HepG2 (cell line): ENCODE measurements around the gene SAP130. TPM values are rescaled to one million over a fixed set of nuclear protein-coding genes. Genes with fewer than 3 reads are reported as not detected.
"Not testable (repeated sequence)": the region's sequence is repeated elsewhere in the genome, so short reads cannot be mapped to it uniquely, and the experiment has no call there.

Source experiments
- ATAC-seq: fragments of 200-7000 bp; cut with Tn5 transposase; 3 replicates; pipeline ENCODE4 v1.9.1; 2020; ENCODE audit warnings: mild to moderate bottlenecking, moderate library complexity
- BruUV-seq: library from RNA; stranded (reverse); fragments of 400-500 nt; replicated peaks from 2 replicates; lab custom pipeline; 2021; lab: Mats Ljungman, UMichigan
- CTCF ChIA-PET: fragments of 300-600 bp; formaldehyde crosslinking; extraction: SDS; loops from one replicate; lab custom pipeline; 2021; ENCODE audit warnings: low total read pairs, inconsistent platforms, low intra/inter-chr PET ratio; lab: Yijun Ruan, JAX
- POLR2A ChIA-PET: fragments of 350-600 bp; sonication (Branson Sonifier 250); formaldehyde crosslinking; loops from one replicate; lab custom pipeline; 2020; ENCODE audit warnings: antibody characterized with exemption, inconsistent platforms; lab: Yijun Ruan, JAX
- DNase-seq: peaks from one replicate; pipeline ENCODE4 v3.0.0-alpha.2; 2015; ENCODE audit warnings: low spot score
- FAIRE-seq: peaks from 3 replicates; lab custom pipeline; 2011; peaks lifted over from hg19 to GRCh38; lab: Jason Lieb, UNC
- H2AFZ ChIP-seq: one replicate; pipeline ENCODE4 v1.6.1; 2011; ENCODE audit warnings: low read length, inconsistent platforms
- H3K27ac ChIP-seq: fragments of 300-600 bp; 3 replicates; pipeline ENCODE4 v1.8.0; 2011; ENCODE audit warnings: mixed run types, mild to moderate bottlenecking, mixed read lengths, low read length, inconsistent platforms; ENCODE audit not compliant: insufficient read depth; ENCODE audit errors: extremely low read length
- H3K27me3 ChIP-seq, 2 experiments: fragments of 200-600 bp in 1 of 2; 2 replicates in 1 of 2; 3 replicates in 1 of 2; pipeline versions ENCODE4 v1.6.0 to v1.8.0; 2011; ENCODE audit warnings: low read length in 2 of 2, mild to moderate bottlenecking in 2 of 2, moderate library complexity in 2 of 2, inconsistent platforms in 1 of 2; ENCODE audit not compliant: insufficient read depth in 2 of 2, control insufficient read depth in 1 of 2
- H3K36me3 ChIP-seq, 2 experiments: fragments of 200-600 bp in 1 of 2; replicated peaks in 1 of 2; 2 replicates in 1 of 2; 3 replicates in 1 of 2; pipeline versions ENCODE4 v1.5.1 to v1.8.0; 2011; ENCODE audit warnings: low read length in 2 of 2, inconsistent platforms in 1 of 2; ENCODE audit not compliant: insufficient read depth in 2 of 2, control insufficient read depth in 1 of 2
- H3K4me1 ChIP-seq: 2 replicates; pipeline ENCODE4 v1.5.1; 2012; ENCODE audit warnings: low read length, inconsistent platforms; ENCODE audit not compliant: insufficient read depth
- H3K4me2 ChIP-seq: 2 replicates; pipeline ENCODE4 v1.6.0; 2011; ENCODE audit warnings: low read depth, low read length, inconsistent platforms
- H3K4me3 ChIP-seq, 3 experiments: fragments of 200-600 bp in 1 of 3; sonication (generic), shearing (Covaris generic) in 1 of 3; replicated peaks in 1 of 3; 2 replicates each; pipeline ENCODE4 v1.5.1; 2011 to 2016; ENCODE audit warnings: low read length in 3 of 3, inconsistent platforms in 2 of 3, low read depth in 2 of 3, mild to moderate bottlenecking in 2 of 3, control low read depth in 1 of 3, mixed read lengths in 1 of 3; ENCODE audit not compliant: insufficient read depth in 1 of 3
- H3K79me2 ChIP-seq: one replicate; pipeline ENCODE4 v1.6.1; 2011; ENCODE audit warnings: low read length, inconsistent platforms; ENCODE audit not compliant: insufficient read depth
- H3K9ac ChIP-seq: 2 replicates; pipeline ENCODE4 v1.6.0; 2011; ENCODE audit warnings: mild to moderate bottlenecking, low read depth, low read length, inconsistent platforms; ENCODE audit not compliant: insufficient read depth
- H3K9me3 ChIP-seq: 2 replicates; pipeline ENCODE4 v1.5.1; 2012; ENCODE audit warnings: mild to moderate bottlenecking, low read length
- H4K20me1 ChIP-seq: 2 replicates; pipeline ENCODE4 v1.6.0; 2011; ENCODE audit warnings: inconsistent platforms, mild to moderate bottlenecking, low read length, moderate library complexity; ENCODE audit not compliant: insufficient read depth
- EEA1 ChIP-seq: sonication (generic); formaldehyde crosslinking; IDR thresholded peaks from 2 replicates; pipeline ENCODE4 v1.5.1; 2020; ENCODE audit warnings: mild to moderate bottlenecking, missing genetic modification reagents, borderline replicate concordance
- SMC3 ChIP-seq: IDR thresholded peaks from 2 replicates; pipeline ENCODE4 v1.6.1; 2011; ENCODE audit warnings: low read length, improper control_type of control experiment
- STAG1 ChIP-seq: sonication (generic); formaldehyde crosslinking; IDR thresholded peaks from 2 replicates; pipeline ENCODE4 v1.4.0; 2020; ENCODE audit warnings: missing genetic modification reagents
- ZEB1 ChIP-seq: IDR thresholded peaks from 2 replicates; pipeline ENCODE4 v1.6.1; 2012; ENCODE audit warnings: mild to moderate bottlenecking, low read depth, inconsistent platforms; ENCODE audit not compliant: insufficient replicate concordance
- WGBS: methylation state at CpG from one replicate; pipeline ENCODE4 v1.1.6; 2017; ENCODE audit warnings: low lambda C conversion rate; 5-methylcytosine and 5-hydroxymethylcytosine counted together
- in situ Hi-C: cut with HindIII; loops from 2 replicates; pipeline ENCODE4 v1.10.0; 2017; ENCODE audit warnings: low pct_unique_long_range_greater_than_20kb; ENCODE audit not compliant: extremely low pct_ligation_motif_present
- intact Hi-C: fragments of 100-400 bp; cut with micrococcal nuclease; formaldehyde crosslinking; loops from one replicate; pipeline ENCODE4 v1.10.0; 2022; ENCODE audit not compliant: unreplicated experiment
- polyA plus RNA-seq, 8 experiments: library from polyadenylated mRNA; depleted of rRNA in 3 of 8; stranded (reverse) in 7 of 8; unstranded in 1 of 8; fragments of >200 nt; fragmentation: Illumina TruSeq in 4 of 8; extraction: Trizol in 4 of 8; gene quantifications; 2 replicates each; pipeline versions ENCODE4 v1.2.1 to v1.2.3, GENCODE V29; 2011 to 2016; ENCODE audit warnings: low read depth in 4 of 8, missing spikeins in 1 of 8, mixed read lengths in 1 of 8; ENCODE audit not compliant: insufficient read depth in 1 of 8
- total RNA-seq, 5 experiments: library from RNA; depleted of rRNA; stranded (reverse); fragments of >200 nt; fragmentation: Illumina TruSeq; extraction: Trizol; gene quantifications; 2 replicates each; pipeline ENCODE4 v1.2.3, GENCODE V29; 2016; ENCODE audit warnings: low read depth in 1 of 5
- TF ChIP-seq, protein P1 (sequence below): sonication (generic); formaldehyde crosslinking; IDR thresholded peaks from 2 replicates; pipeline ENCODE4 v1.5.0; 2020; ENCODE audit warnings: mild to moderate bottlenecking, missing genetic modification reagents, moderate library complexity

The SAP130 gene
- total and polyA plus RNA-seq, 2 of the 13 experiments (the other 11 are each of a cell fraction or from before 2014, with no cell fraction given), result 11.1 to 18.6 TPM

DNA sequence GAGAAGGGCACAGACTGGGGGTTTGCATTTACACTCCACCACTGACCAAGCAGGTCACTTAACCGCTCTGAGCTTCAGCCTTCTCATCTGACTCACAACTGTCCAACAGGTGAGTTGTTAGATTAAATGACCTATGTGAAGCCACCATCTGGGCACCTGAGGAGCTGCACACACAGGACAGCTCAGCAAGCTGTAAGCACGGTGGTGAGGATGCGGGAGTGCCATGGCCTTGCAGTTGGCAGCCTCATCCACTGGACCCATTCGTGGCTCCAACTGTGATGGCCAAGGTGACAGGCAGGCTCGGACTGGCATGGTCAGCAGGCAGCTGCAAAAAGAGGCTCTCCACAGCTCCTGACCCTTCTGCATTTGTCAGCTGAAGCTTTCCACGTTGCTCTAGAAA lies 118.8 kb downstream of the SAP130 start:
- in situ Hi-C loops, result no loop called here
- CTCF ChIA-PET, result no interaction called here
- ATAC-seq (peak; percentile 77), DNase-seq (peak; percentile 50), FAIRE-seq (no peak)
- intact Hi-C loops, result no loop called here
- H3K4me3 ChIP-seq, result no peak overlapping the region
- H3K79me2 ChIP-seq, result no peaks in the 10 kb centered on the region
- no peak overlapping the region for H3K9ac ChIP-seq
- no TSS peak for BruUV-seq
- H3K4me1 ChIP-seq, result peaks cover 31% of the 10 kb centered on the region
- H3K27me3 ChIP-seq, result peaks cover 0 to 23% of the 10 kb centered on the region in 2 experiments; a peak in 4 of 5 replicates
- WGBS, result 45% methylated on average over 6 of the region's 6 CpGs
- H3K4me2 ChIP-seq, result no peak overlapping the region
- H3K9me3 ChIP-seq, result no peaks in the 10 kb centered on the region
- H3K36me3 ChIP-seq, result no peaks in the 10 kb centered on the region
- POLR2A ChIA-PET, result no interaction called here
- no peak overlapping the region for H2AFZ ChIP-seq
- H4K20me1 ChIP-seq, result no peaks in the 10 kb centered on the region
- no peak overlapping the region for H3K27ac ChIP-seq
- TF ChIP-seq SMC3 (peak; percentile 11; the same call in 1 of the 2 replicates), EEA1 (CRISPR knock-in tag) (no peak), STAG1 (CRISPR knock-in tag) (peak; percentile 30), ZEB1 (peak; percentile 28)
- TF ChIP-seq, protein P1, sequence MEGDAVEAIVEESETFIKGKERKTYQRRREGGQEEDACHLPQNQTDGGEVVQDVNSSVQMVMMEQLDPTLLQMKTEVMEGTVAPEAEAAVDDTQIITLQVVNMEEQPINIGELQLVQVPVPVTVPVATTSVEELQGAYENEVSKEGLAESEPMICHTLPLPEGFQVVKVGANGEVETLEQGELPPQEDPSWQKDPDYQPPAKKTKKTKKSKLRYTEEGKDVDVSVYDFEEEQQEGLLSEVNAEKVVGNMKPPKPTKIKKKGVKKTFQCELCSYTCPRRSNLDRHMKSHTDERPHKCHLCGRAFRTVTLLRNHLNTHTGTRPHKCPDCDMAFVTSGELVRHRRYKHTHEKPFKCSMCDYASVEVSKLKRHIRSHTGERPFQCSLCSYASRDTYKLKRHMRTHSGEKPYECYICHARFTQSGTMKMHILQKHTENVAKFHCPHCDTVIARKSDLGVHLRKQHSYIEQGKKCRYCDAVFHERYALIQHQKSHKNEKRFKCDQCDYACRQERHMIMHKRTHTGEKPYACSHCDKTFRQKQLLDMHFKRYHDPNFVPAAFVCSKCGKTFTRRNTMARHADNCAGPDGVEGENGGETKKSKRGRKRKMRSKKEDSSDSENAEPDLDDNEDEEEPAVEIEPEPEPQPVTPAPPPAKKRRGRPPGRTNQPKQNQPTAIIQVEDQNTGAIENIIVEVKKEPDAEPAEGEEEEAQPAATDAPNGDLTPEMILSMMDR (CRISPR knock-in tag), result peak; percentile 46

DNA sequence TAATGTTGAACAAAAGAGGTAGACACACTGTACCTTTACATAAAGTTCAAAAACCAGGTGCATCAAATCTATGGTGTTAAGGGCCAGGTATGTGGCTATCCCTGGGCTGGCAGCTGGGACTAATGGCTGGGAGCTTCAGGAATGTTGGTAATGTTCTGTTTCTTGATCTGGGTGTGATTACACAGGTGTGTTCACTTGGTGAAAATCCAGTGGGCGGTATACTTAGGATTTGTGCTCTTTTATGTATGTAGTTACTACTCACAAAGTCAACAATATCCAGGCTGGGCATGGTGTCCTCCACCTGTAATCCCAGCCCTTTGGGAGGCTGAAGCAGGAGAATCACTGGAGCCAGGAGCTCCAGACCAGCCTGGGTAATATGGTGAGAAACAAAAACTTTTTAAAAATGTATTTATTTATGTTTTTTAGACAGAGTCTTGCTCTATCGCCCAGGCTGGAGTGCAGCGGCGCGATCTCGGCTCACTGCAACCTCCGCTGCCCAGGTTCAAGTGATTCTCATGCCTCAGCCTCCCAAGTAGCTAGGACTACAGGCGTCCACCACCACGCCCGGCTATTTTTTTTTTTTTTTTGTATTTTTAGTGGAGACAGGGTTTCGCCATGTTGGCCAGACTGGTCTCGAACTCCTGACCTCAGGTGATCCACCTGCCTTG lies 120.0 kb downstream of the SAP130 start:
- POLR2A ChIA-PET, result not testable (repeated sequence)
- 66% methylated on average over 12 of the region's 12 CpGs for WGBS

More for the DNA sequence above, 120.0 kb downstream of the SAP130 start:
- peaks cover 27% of the 10 kb centered on the region for H3K4me1 ChIP-seq
- H3K79me2 ChIP-seq, H3K27ac ChIP-seq, BruUV-seq, CTCF ChIA-PET, H3K4me2 ChIP-seq, H4K20me1 ChIP-seq, FAIRE-seq, H3K9me3 ChIP-seq, in situ Hi-C loops, H2AFZ ChIP-seq, DNase-seq, H3K9ac ChIP-seq, ATAC-seq, H3K4me3 ChIP-seq, H3K36me3 ChIP-seq: not testable (repeated sequence)
- intact Hi-C loops, result loop anchor here (2.0 kb wide), 1 partner anchor 19 kb away; no protein-coding TSS in a partner anchor
- peaks cover 0 to 23% of the 10 kb centered on the region in 2 experiments; a peak in 4 of 5 replicates for H3K27me3 ChIP-seq
